ENCODE data around the gene PAQR9. TPM values are rescaled to one million over a fixed set of nuclear protein-coding genes. Genes with fewer than 3 reads are reported as not detected.

PAQR9 gene
- total RNA-seq: not detected in 2 replicates

GRCh38 chr3:142963516-142964448 is at the start of gene PAQR9:
Gene PAQR9 (minus strand): TSS chr3:142963674. CDS start chr3:142963336, 338 bp downstream.
- Histone ChIP-seq H3K4me2 (ENCODE audit: insufficient read depth, low read length) (peak within 1 kb of the TSS; percentile 80), H3K4me3 (ENCODE audit: insufficient read depth, low read length) (peak within 1 kb of the TSS; percentile 70), H3K27me3 (ENCODE audit: insufficient read depth, low read length) (peaks cover 47% of the 10 kb centered on the region), H3K27ac (ENCODE audit: low read depth, low read length) (no peak within 1 kb of the TSS), H3K9me3 (ENCODE audit: low read depth, low read length) (no peaks in the 10 kb centered on the region), H3K36me3 (ENCODE audit: insufficient read depth, low read length) (no peaks in the 10 kb centered on the region), H3K4me1 (ENCODE audit: insufficient read depth, low read length) (peaks cover 4% of the 10 kb centered on the region), H4K20me1 (ENCODE audit: insufficient read depth, low read length) (no peaks in the 10 kb centered on the region), H2AFZ (ENCODE audit: low read length) (peak within 1 kb of the TSS; percentile 85), H3K79me2 (ENCODE audit: insufficient read depth, low read length) (no peaks in the 10 kb centered on the region)
- DNase-seq (ENCODE audit: insufficient read length, low spot score, missing footprints): peak; percentile 91
- TF ChIP-seq CTCF (IDR thresholded peaks at IDR 0.05; ENCODE audit: extremely low read depth, low read depth, low read length): no peak

GRCh38 chr3:143011705-143012104 is 48.2 kb upstream of the PAQR9 start:
- H3K27me3 ChIP-seq (ENCODE audit: insufficient read depth, low read length): no peaks in the 10 kb centered on the region
- H3K36me3 ChIP-seq (ENCODE audit: insufficient read depth, low read length): peaks cover 2% of the 10 kb centered on the region
- H3K4me2 ChIP-seq (ENCODE audit: insufficient read depth, low read length): no peak overlapping the region
- H3K27ac ChIP-seq (ENCODE audit: low read depth, low read length): no peak overlapping the region
- peaks cover 12% of the 10 kb centered on the region for H4K20me1 ChIP-seq (ENCODE audit: insufficient read depth, low read length)
- H3K79me2 ChIP-seq (ENCODE audit: insufficient read depth, low read length): peaks cover 72% of the 10 kb centered on the region
- H2AFZ ChIP-seq (ENCODE audit: low read length): no peak overlapping the region
- no peak for TF ChIP-seq CTCF (IDR thresholded peaks at IDR 0.05; ENCODE audit: extremely low read depth, low read depth, low read length)
- DNase-seq (ENCODE audit: insufficient read length, low spot score, missing footprints): no peak
- no peaks in the 10 kb centered on the region for H3K9me3 ChIP-seq (ENCODE audit: low read depth, low read length)
- no peak overlapping the region for H3K4me3 ChIP-seq (ENCODE audit: insufficient read depth, low read length)
- peaks cover 8% of the 10 kb centered on the region for H3K4me1 ChIP-seq (ENCODE audit: insufficient read depth, low read length)

- no peak for DNase-seq (ENCODE audit: insufficient read length, low spot score, missing footprints)
- peaks cover 22% of the 10 kb centered on the region for H4K20me1 ChIP-seq (ENCODE audit: insufficient read depth, low read length)
- no peak for TF ChIP-seq CTCF (IDR thresholded peaks at IDR 0.05; ENCODE audit: extremely low read depth, low read depth, low read length)
Observed at GRCh38 chr3:143010024-143010423, 46.5 kb upstream of the PAQR9 start.

GRCh38 chr3:143004823-143005222 is 41.3 kb upstream of the PAQR9 start:
- no peaks in the 10 kb centered on the region for H3K27me3 ChIP-seq (ENCODE audit: insufficient read depth, low read length)
- TF ChIP-seq CTCF (IDR thresholded peaks at IDR 0.05; ENCODE audit: extremely low read depth, low read depth, low read length): no peak
- peaks cover 11% of the 10 kb centered on the region for H3K4me1 ChIP-seq (ENCODE audit: insufficient read depth, low read length)
- peaks cover 84% of the 10 kb centered on the region for H3K79me2 ChIP-seq (ENCODE audit: insufficient read depth, low read length)
- no peak overlapping the region for H3K4me3 ChIP-seq (ENCODE audit: insufficient read depth, low read length)
- DNase-seq (ENCODE audit: insufficient read length, low spot score, missing footprints): no peak
- H2AFZ ChIP-seq (ENCODE audit: low read length): no peak overlapping the region
- peaks cover 17% of the 10 kb centered on the region for H4K20me1 ChIP-seq (ENCODE audit: insufficient read depth, low read length)
- no peaks in the 10 kb centered on the region for H3K36me3 ChIP-seq (ENCODE audit: insufficient read depth, low read length)
- H3K9me3 ChIP-seq (ENCODE audit: low read depth, low read length): no peaks in the 10 kb centered on the region
- H3K27ac ChIP-seq (ENCODE audit: low read depth, low read length): no peak overlapping the region
- no peak overlapping the region for H3K4me2 ChIP-seq (ENCODE audit: insufficient read depth, low read length)

More at GRCh38 chr3:143010024-143010423, 46.5 kb upstream of the PAQR9 start:
- H3K4me2 ChIP-seq (ENCODE audit: insufficient read depth, low read length): peak overlapping the region; percentile 1
- peaks cover 8% of the 10 kb centered on the region for H3K4me1 ChIP-seq (ENCODE audit: insufficient read depth, low read length)
- H3K9me3 ChIP-seq (ENCODE audit: low read depth, low read length): no peaks in the 10 kb centered on the region
- no peaks in the 10 kb centered on the region for H3K36me3 ChIP-seq (ENCODE audit: insufficient read depth, low read length)
- H2AFZ ChIP-seq (ENCODE audit: low read length): no peak overlapping the region
- no peak overlapping the region for H3K4me3 ChIP-seq (ENCODE audit: insufficient read depth, low read length)
- H3K27ac ChIP-seq (ENCODE audit: low read depth, low read length): peak overlapping the region; percentile 27
- H3K79me2 ChIP-seq (ENCODE audit: insufficient read depth, low read length): peaks cover 89% of the 10 kb centered on the region
- no peaks in the 10 kb centered on the region for H3K27me3 ChIP-seq (ENCODE audit: insufficient read depth, low read length)

Data from osteoblast (primary cell).